Measurements from ENCODE around the gene ZBTB5. TPM values are rescaled to one million over a fixed set of nuclear protein-coding genes. Genes with fewer than 3 reads are reported as not detected.

The ZBTB5 gene
- total and polyA plus RNA-seq, 2 of the 13 experiments (the other 11 are each of a cell fraction or from before 2014, with no cell fraction given): 12.5 to 20.5 TPM

- TF ChIP-seq ZBTB40 (IDR thresholded peaks at IDR 0.05) (peak; percentile 28; the same call in 1 of the 2 replicates), ZBTB40 (CRISPR knock-in tag; IDR thresholded peaks at IDR 0.05) (no peak), ZNF296 (CRISPR knock-in tag; conservative IDR thresholded peaks at IDR 0.05) (no peak), EP300 (IDR thresholded peaks at IDR 0.05; ENCODE audit: low read depth in 2 of 2, low read length in 2 of 2) (peak in 1 of 2 experiments; percentile 4; a peak in 1 of 4 replicates), EP300 (CRISPR knock-in tag; IDR thresholded peaks at IDR 0.05; ENCODE audit: borderline replicate concordance) (no peak), MXD3 (CRISPR knock-in tag; IDR thresholded peaks at IDR 0.05) (peak; percentile 31; the same call in 1 of the 2 replicates), RFXAP (CRISPR knock-in tag; IDR thresholded peaks at IDR 0.05; ENCODE audit: borderline replicate concordance) (peak; percentile 83)
- TF ChIP-seq, protein P1, sequence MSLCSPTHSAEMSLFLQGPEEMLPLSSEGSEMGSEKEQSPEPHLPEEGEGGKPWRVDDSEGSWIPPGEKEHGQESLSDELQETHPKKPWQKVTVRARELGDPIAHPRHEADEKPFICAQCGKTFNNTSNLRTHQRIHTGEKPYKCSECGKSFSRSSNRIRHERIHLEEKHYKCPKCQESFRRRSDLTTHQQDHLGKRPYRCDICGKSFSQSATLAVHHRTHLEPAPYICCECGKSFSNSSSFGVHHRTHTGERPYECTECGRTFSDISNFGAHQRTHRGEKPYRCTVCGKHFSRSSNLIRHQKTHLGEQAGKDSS (CRISPR knock-in tag; IDR thresholded peaks at IDR 0.05; ENCODE audit: borderline replicate concordance, low read depth): 0 out of 2 replicates have a peak, but pooled peaks have one; percentile 5
- TF ChIP-seq, protein P2, sequence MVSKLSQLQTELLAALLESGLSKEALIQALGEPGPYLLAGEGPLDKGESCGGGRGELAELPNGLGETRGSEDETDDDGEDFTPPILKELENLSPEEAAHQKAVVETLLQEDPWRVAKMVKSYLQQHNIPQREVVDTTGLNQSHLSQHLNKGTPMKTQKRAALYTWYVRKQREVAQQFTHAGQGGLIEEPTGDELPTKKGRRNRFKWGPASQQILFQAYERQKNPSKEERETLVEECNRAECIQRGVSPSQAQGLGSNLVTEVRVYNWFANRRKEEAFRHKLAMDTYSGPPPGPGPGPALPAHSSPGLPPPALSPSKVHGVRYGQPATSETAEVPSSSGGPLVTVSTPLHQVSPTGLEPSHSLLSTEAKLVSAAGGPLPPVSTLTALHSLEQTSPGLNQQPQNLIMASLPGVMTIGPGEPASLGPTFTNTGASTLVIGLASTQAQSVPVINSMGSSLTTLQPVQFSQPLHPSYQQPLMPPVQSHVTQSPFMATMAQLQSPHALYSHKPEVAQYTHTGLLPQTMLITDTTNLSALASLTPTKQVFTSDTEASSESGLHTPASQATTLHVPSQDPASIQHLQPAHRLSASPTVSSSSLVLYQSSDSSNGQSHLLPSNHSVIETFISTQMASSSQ (IDR thresholded peaks at IDR 0.05; ENCODE audit: low read depth): no peak
- TF ChIP-seq, protein P2 (CRISPR knock-in tag; IDR thresholded peaks at IDR 0.05; ENCODE audit: borderline replicate concordance): no peak; the same call in 1 of the 2 replicates
These were observed at the start of gene ZBTB5 (continued) for GRCh38 chr9:37465249-37466036.

Data from HepG2 (cell line).